ENCODE measurements around the gene RACGAP1. TPM values are rescaled to one million over a fixed set of nuclear protein-coding genes. Genes with fewer than 3 reads are reported as not detected.

RACGAP1 gene
- total and polyA plus RNA-seq, 2 experiments from 2014 or later = 19.0 to 52.8 TPM

DNA sequence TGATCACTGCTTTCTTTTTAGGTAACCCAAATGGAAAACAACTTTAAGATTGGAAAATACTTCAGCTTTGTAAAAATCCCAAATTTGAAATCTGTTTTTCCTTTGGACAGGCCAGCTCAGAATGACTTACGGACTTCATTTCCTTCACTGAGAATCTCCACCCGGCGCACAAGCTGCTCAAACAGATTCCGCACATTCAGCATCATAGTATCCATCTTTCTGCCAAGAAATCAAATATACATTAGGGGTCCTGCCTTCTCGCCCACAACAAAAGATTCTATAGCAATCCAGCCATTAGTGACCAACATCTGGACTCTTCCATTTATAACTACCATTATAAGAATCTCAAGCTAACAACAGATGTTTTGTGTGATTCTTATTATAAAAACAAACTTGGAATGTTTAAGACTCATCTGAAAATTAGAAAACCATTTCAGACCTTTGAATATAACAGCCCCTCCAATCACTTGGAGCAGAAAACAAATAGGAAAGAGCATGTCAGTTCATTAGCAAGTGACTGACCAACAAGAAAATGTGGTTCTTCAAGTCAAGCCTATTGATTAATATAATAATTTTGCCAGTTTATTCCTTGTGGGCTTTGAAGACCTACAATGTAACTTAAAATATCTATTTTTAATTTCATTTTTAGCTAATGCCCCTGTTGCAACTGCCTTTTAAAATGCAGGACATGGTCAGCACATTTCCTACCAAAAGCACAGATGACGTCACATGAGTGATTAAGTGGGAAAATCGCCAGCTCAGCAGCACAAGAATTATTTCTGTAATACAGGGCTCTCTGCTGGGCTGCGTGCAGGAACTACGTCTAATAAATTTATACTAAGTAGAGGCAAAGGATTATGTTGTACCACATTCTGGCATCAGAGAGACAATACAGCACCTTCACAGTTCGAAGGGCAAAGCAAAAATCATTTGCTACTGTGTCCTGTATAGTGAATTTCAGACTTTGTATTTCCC lies 8.5 kb downstream of the RACGAP1 start:
- Histone ChIP-seq H3K4me1 (ENCODE audit: insufficient read depth) (peaks cover 6% of the 10 kb centered on the region; the same call in 1 of the 2 replicates), H3K79me2 (replicated peaks; ENCODE audit: insufficient read depth) (peaks cover 56% of the 10 kb centered on the region), H3K36me3 (ENCODE audit: insufficient read depth) (peaks cover 10% of the 10 kb centered on the region; the same call in 1 of the 2 replicates), H3K4me2 (no peak overlapping the region), H3K27me3 (ENCODE audit: insufficient read depth) (no peaks in the 10 kb centered on the region), H2AFZ (no peak overlapping the region), H3K4me3 (no peak overlapping the region), H3K9me2 (ENCODE audit: insufficient read depth) (no peaks in the 10 kb centered on the region), H3F3A (replicated peaks; ENCODE audit: low read depth) (no peaks in the 10 kb centered on the region), H4K20me1 (replicated peaks; ENCODE audit: insufficient read depth) (peaks cover 6% of the 10 kb centered on the region), H3K27ac (ENCODE audit: low read depth) (no peak overlapping the region)
- peaks cover 25% of the 10 kb centered on the region for H3K36me3 Mint-ChIP-seq (ENCODE audit: low read depth)
- DNase-seq (ENCODE audit: low spot score) = no peak
- TF ChIP-seq EZH2 (IDR thresholded peaks at IDR 0.05; ENCODE audit: low read depth, unreplicated experiment) = no peak
- TF ChIP-seq NANOG (IDR thresholded peaks at IDR 0.05; ENCODE audit: borderline replicate concordance) = no peak
- TF ChIP-seq EZH2phosphoT487 (IDR thresholded peaks at IDR 0.05; ENCODE audit: unreplicated experiment) = no peak
- TF ChIP-seq, protein P1, sequence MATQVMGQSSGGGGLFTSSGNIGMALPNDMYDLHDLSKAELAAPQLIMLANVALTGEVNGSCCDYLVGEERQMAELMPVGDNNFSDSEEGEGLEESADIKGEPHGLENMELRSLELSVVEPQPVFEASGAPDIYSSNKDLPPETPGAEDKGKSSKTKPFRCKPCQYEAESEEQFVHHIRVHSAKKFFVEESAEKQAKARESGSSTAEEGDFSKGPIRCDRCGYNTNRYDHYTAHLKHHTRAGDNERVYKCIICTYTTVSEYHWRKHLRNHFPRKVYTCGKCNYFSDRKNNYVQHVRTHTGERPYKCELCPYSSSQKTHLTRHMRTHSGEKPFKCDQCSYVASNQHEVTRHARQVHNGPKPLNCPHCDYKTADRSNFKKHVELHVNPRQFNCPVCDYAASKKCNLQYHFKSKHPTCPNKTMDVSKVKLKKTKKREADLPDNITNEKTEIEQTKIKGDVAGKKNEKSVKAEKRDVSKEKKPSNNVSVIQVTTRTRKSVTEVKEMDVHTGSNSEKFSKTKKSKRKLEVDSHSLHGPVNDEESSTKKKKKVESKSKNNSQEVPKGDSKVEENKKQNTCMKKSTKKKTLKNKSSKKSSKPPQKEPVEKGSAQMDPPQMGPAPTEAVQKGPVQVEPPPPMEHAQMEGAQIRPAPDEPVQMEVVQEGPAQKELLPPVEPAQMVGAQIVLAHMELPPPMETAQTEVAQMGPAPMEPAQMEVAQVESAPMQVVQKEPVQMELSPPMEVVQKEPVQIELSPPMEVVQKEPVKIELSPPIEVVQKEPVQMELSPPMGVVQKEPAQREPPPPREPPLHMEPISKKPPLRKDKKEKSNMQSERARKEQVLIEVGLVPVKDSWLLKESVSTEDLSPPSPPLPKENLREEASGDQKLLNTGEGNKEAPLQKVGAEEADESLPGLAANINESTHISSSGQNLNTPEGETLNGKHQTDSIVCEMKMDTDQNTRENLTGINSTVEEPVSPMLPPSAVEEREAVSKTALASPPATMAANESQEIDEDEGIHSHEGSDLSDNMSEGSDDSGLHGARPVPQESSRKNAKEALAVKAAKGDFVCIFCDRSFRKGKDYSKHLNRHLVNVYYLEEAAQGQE (IDR thresholded peaks at IDR 0.05; ENCODE audit: unreplicated experiment) = no peak
- TF ChIP-seq CREB1 (CRISPR knock-in tag; IDR thresholded peaks at IDR 0.05; ENCODE audit: low read depth) = no peak
- no peak for TF ChIP-seq STAT1 (IDR thresholded peaks at IDR 0.05; ENCODE audit: unreplicated experiment)
- peaks cover 13% of the 10 kb centered on the region for H3K4me1 Mint-ChIP-seq
- H3K27ac Mint-ChIP-seq = peak overlapping the region; percentile 6; the same call in 1 of the 2 replicates
- H3K27me3 Mint-ChIP-seq (ENCODE audit: insufficient read depth, low read depth, poor library complexity) = peaks cover 3% of the 10 kb centered on the region
- no peak overlapping the region for H3K4me3 Mint-ChIP-seq
- ATAC-seq = no peak
- H3K9me3 Mint-ChIP-seq = no peaks in the 10 kb centered on the region

DNA sequence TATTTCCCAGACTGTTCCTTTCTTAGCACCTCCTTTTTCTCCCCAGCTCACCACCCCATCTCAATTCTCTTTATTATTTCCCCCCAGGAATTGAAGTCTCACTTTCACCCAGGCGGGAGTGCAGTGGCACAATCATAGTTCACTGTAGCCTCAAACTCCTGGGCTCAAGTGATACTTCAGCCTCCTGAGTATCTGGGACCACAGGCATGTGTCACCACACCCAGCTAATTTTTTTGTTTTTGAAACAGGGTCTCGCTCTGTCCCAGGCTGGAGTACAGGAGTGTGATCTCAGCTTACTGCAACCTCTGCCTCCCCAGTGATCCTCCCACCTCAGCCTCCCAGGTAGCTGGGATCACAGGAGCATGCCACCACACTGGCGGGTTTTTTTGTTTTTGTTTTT lies 11.0 kb downstream of the RACGAP1 start:
- Histone ChIP-seq H3K27me3 (ENCODE audit: insufficient read depth) (no peaks in the 10 kb centered on the region), H2AFZ (no peak overlapping the region), H3K4me1 (ENCODE audit: insufficient read depth) (peaks cover 6% of the 10 kb centered on the region; the same call in 1 of the 2 replicates), H3K36me3 (ENCODE audit: insufficient read depth) (peaks cover 10% of the 10 kb centered on the region; the same call in 1 of the 2 replicates), H3K27ac (ENCODE audit: low read depth) (no peak overlapping the region), H4K20me1 (replicated peaks; ENCODE audit: insufficient read depth) (no peaks in the 10 kb centered on the region; the same call in 1 of the 2 replicates), H3K4me3 (no peak overlapping the region), H3F3A (replicated peaks; ENCODE audit: low read depth) (no peaks in the 10 kb centered on the region), H3K4me2 (no peak overlapping the region), H3K79me2 (replicated peaks; ENCODE audit: insufficient read depth) (peaks cover 38% of the 10 kb centered on the region), H3K9me2 (ENCODE audit: insufficient read depth) (no peaks in the 10 kb centered on the region)
- Mint-ChIP-seq H3K27ac (no peak overlapping the region), H3K27me3 (ENCODE audit: insufficient read depth, low read depth, poor library complexity) (peaks cover 5% of the 10 kb centered on the region), H3K36me3 (ENCODE audit: low read depth) (peaks cover 30% of the 10 kb centered on the region), H3K9me3 (no peaks in the 10 kb centered on the region), H3K4me3 (no peak overlapping the region), H3K4me1 (peaks cover 13% of the 10 kb centered on the region)
- ATAC-seq (no peak), DNase-seq (ENCODE audit: low spot score) (no peak)
- TF ChIP-seq POLR2AphosphoS5 (IDR thresholded peaks at IDR 0.05; ENCODE audit: low read depth) (no peak), JUNB (IDR thresholded peaks at IDR 0.05; ENCODE audit: unreplicated experiment) (no peak), EZH2phosphoT487 (IDR thresholded peaks at IDR 0.05; ENCODE audit: unreplicated experiment) (no peak), ZNF331 (CRISPR knock-in tag; IDR thresholded peaks at IDR 0.05; ENCODE audit: low read depth) (no peak), STAT1 (IDR thresholded peaks at IDR 0.05; ENCODE audit: unreplicated experiment) (no peak), ZNF114 (CRISPR knock-in tag; IDR thresholded peaks at IDR 0.05) (no peak), EZH2 (IDR thresholded peaks at IDR 0.05; ENCODE audit: low read depth, unreplicated experiment) (no peak), NANOG (IDR thresholded peaks at IDR 0.05; ENCODE audit: borderline replicate concordance) (no peak), CREB1 (CRISPR knock-in tag; IDR thresholded peaks at IDR 0.05; ENCODE audit: low read depth) (no peak)
- TF ChIP-seq, protein P2, sequence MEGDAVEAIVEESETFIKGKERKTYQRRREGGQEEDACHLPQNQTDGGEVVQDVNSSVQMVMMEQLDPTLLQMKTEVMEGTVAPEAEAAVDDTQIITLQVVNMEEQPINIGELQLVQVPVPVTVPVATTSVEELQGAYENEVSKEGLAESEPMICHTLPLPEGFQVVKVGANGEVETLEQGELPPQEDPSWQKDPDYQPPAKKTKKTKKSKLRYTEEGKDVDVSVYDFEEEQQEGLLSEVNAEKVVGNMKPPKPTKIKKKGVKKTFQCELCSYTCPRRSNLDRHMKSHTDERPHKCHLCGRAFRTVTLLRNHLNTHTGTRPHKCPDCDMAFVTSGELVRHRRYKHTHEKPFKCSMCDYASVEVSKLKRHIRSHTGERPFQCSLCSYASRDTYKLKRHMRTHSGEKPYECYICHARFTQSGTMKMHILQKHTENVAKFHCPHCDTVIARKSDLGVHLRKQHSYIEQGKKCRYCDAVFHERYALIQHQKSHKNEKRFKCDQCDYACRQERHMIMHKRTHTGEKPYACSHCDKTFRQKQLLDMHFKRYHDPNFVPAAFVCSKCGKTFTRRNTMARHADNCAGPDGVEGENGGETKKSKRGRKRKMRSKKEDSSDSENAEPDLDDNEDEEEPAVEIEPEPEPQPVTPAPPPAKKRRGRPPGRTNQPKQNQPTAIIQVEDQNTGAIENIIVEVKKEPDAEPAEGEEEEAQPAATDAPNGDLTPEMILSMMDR (conservative IDR thresholded peaks at IDR 0.05; ENCODE audit: low read depth in 2 of 2) = no peak
- TF ChIP-seq, protein P3, sequence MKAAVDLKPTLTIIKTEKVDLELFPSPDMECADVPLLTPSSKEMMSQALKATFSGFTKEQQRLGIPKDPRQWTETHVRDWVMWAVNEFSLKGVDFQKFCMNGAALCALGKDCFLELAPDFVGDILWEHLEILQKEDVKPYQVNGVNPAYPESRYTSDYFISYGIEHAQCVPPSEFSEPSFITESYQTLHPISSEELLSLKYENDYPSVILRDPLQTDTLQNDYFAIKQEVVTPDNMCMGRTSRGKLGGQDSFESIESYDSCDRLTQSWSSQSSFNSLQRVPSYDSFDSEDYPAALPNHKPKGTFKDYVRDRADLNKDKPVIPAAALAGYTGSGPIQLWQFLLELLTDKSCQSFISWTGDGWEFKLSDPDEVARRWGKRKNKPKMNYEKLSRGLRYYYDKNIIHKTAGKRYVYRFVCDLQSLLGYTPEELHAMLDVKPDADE (IDR thresholded peaks at IDR 0.05) = no peak

Measured in GM23338 (cell line).